Mucosa of descending colon (tissue), 3 donors: ENCODE data around the gene PRDM1. TPM values are rescaled to one million over a fixed set of nuclear protein-coding genes. Genes with fewer than 3 reads are reported as not detected.

Experiments used
- ATAC-seq: fragments of 200-7000 bp; cut with Tn5 transposase; one replicate; pipeline ENCODE4 v1.9.1; 2020; ENCODE audit warnings: mild to moderate bottlenecking, moderate library complexity
- DNase-seq, 3 donors: peaks; one replicate each; pipeline ENCODE4 v3.0.0-alpha.2; 2020
- H3K36me3 ChIP-seq: fragments of 200-600 bp; one replicate; pipeline ENCODE4 v1.8.0; 2021; ENCODE audit warnings: low read depth, mild to moderate bottlenecking
- H3K4me1 ChIP-seq: fragments of 200-600 bp; one replicate; pipeline ENCODE4 v1.8.0; 2021; ENCODE audit warnings: low read depth, mild to moderate bottlenecking
- H3K4me3 ChIP-seq: fragments of 200-600 bp; one replicate; pipeline ENCODE4 v1.8.0; 2021; ENCODE audit warnings: mild to moderate bottlenecking
- H3K9me3 ChIP-seq: fragments of 200-600 bp; one replicate; pipeline ENCODE4 v1.8.0; 2021; ENCODE audit warnings: mild to moderate bottlenecking
- intact Hi-C, 2 donors: fragments of 100-400 bp; cut with DNase I in 1 of 2; cut with micrococcal nuclease in 1 of 2; formaldehyde crosslinking; loops; one replicate each; pipeline versions ENCODE4 v1.11.0 to v1.11.1; 2022; cut with DNase I, micrococcal nuclease
- total RNA-seq, 3 donors: library from RNA; stranded (reverse); fragmentation: NEBNext Ultra II Directional in 2 of 3; extraction: Animal tissue kit (Norgen Biotek cat#: 25700) in 2 of 3; gene quantifications; one replicate each; pipeline versions ENCODE4 v1.2.1 to v1.2.4, GENCODE V29; 2021 to 2023
- TF ChIP-seq, protein P1 (sequence below): fragments of 200-600 bp; IDR thresholded peaks from one replicate; pipeline ENCODE4 v1.8.0; 2022; ENCODE audit warnings: antibody characterized with exemption, mild to moderate bottlenecking
- donor health status: DM: no; HTN: no; CAD: no; lungs with moderate emphysema.
- donor health status: DM: no; HTN: no; CAD: no.
- donor health status: DM: no; HTN: yes; CAD: no.

The PRDM1 gene
- total RNA-seq, 3 donors from 2014 or later: 10.5 to 30.7 (median 23.4) TPM

DNA sequence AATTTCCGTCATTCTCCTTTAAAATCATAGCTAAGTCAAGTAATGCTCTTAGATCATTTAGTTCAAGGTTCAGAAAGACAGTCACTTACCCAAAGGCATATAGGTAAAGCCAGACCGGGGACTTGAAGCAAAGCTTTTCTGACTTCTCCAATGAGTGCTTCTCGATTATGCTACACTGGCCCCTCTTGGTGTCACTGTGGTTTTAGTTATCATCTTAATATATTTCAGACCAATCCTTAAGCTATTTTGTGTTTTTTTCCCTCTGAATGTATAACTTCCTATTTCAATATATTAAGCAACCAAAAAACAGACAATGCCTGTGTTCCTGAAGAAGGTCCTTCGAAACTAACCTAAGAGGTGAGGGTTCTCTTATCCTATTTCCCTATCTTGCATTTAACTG, 3.9 kb downstream of the PRDM1 start:
- DNase-seq: no peak
- ATAC-seq: no peak

DNA sequence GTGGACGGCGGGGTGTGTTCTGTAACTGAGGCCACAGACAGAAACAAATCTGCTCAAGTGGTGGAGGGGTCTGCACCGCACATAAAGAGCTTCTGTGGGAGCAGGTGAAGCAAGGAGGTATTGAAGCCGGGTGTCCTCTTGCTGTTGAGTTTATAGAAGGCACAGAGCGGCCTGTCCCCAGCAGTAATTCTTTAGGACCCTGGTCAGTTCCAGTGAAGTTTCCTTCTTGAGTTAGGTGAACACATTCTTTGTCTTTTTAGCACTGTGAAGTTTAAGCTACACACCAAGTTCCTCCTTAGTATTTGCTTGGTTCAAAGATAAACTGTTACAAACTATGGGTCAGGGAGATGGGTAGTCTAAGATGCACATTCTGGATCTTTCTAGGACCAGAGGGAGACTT, 6.1 kb downstream of the PRDM1 start:
- TF ChIP-seq, protein P1, sequence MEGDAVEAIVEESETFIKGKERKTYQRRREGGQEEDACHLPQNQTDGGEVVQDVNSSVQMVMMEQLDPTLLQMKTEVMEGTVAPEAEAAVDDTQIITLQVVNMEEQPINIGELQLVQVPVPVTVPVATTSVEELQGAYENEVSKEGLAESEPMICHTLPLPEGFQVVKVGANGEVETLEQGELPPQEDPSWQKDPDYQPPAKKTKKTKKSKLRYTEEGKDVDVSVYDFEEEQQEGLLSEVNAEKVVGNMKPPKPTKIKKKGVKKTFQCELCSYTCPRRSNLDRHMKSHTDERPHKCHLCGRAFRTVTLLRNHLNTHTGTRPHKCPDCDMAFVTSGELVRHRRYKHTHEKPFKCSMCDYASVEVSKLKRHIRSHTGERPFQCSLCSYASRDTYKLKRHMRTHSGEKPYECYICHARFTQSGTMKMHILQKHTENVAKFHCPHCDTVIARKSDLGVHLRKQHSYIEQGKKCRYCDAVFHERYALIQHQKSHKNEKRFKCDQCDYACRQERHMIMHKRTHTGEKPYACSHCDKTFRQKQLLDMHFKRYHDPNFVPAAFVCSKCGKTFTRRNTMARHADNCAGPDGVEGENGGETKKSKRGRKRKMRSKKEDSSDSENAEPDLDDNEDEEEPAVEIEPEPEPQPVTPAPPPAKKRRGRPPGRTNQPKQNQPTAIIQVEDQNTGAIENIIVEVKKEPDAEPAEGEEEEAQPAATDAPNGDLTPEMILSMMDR: no peak
- Histone ChIP-seq H3K4me1 (peaks cover 6% of the 10 kb centered on the region), H3K9me3 (no peaks in the 10 kb centered on the region), H3K36me3 (no peaks in the 10 kb centered on the region), H3K4me3 (no peak overlapping the region)
- ATAC-seq (no peak), DNase-seq (no peak)
- intact Hi-C loops: loop anchor here in 1 of 2 donors (10.0 kb wide), 1 partner anchor 133 kb away; no protein-coding TSS in a partner anchor

More for the DNA sequence above, 3.9 kb downstream of the PRDM1 start:
- no peaks in the 10 kb centered on the region for H3K4me1 ChIP-seq
- H3K36me3 ChIP-seq: no peaks in the 10 kb centered on the region
- H3K4me3 ChIP-seq: no peak overlapping the region
- H3K9me3 ChIP-seq: no peaks in the 10 kb centered on the region
- TF ChIP-seq, protein P1: no peak
- intact Hi-C loops: loop anchor here in 1 of 2 donors (10.0 kb wide), 1 partner anchor 135 kb away; no protein-coding TSS in a partner anchor

DNA sequence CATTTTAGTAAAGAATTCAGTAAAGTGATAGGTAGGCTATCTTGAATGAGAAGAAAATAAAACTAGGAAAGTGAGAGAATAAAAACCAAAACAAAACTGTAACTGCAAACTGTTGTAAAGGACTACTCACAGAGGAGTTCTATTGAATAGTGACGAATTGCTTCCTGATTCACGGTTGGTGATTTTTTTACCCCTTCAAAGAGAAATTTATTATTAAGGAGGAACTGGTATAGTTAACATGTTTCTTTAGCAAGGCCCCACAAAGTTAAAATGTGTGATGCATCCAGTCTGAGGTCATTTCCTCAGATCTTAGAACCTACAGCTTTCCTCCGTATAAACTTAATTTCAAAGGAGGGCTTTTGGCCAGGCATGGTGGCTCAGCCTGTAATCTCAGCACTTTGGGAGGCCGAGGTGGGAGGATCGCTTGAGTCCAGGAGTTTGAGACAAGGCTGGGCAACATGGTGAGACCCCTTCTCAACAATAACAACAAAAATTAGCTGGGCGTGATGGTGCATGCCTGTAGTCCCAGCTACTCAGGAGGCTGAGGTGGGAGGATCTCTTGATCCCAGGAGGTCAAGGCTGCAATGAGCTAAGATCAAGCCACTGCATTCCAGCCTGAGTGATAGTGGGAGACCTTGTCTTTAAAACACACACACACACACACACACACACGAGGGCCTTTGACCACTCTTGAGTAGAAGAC, 8.3 kb downstream of the PRDM1 start:
- Histone ChIP-seq H3K36me3 (no peaks in the 10 kb centered on the region), H3K4me3 (no peak overlapping the region), H3K9me3 (no peaks in the 10 kb centered on the region), H3K4me1 (peaks cover 8% of the 10 kb centered on the region)
- intact Hi-C loops: loop anchor here in 1 of 2 donors (10.0 kb wide), 1 partner anchor 130 kb away; no protein-coding TSS in a partner anchor
- TF ChIP-seq, protein P1: no peak
- ATAC-seq (no peak), DNase-seq (no peak)

DNA sequence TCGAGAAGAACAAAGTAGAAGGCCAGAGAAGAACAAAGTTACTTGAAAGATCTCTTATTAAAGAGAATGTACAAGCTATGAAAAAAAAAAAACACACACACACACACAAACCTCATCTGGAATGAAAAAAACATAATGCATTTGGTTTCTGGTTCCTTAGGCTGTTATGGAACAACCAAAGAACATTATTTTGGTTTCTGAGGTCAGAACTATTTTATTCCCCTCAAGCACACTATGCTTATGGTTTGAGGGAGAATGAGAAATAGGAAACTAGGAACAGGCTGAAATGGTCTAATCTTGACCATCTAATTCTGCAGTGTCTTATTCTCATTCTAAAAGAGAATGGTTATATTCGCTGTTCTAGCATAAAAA, 8.8 kb downstream of the PRDM1 start:
- no peak for DNase-seq
- TF ChIP-seq, protein P1: no peak
- H3K9me3 ChIP-seq: no peaks in the 10 kb centered on the region
- no peaks in the 10 kb centered on the region for H3K36me3 ChIP-seq
- H3K4me1 ChIP-seq: peaks cover 14% of the 10 kb centered on the region
- H3K4me3 ChIP-seq: no peak overlapping the region
- no peak for ATAC-seq
- intact Hi-C loops: loop anchor here in 1 of 2 donors (10.0 kb wide), 1 partner anchor 130 kb away; no protein-coding TSS in a partner anchor

DNA sequence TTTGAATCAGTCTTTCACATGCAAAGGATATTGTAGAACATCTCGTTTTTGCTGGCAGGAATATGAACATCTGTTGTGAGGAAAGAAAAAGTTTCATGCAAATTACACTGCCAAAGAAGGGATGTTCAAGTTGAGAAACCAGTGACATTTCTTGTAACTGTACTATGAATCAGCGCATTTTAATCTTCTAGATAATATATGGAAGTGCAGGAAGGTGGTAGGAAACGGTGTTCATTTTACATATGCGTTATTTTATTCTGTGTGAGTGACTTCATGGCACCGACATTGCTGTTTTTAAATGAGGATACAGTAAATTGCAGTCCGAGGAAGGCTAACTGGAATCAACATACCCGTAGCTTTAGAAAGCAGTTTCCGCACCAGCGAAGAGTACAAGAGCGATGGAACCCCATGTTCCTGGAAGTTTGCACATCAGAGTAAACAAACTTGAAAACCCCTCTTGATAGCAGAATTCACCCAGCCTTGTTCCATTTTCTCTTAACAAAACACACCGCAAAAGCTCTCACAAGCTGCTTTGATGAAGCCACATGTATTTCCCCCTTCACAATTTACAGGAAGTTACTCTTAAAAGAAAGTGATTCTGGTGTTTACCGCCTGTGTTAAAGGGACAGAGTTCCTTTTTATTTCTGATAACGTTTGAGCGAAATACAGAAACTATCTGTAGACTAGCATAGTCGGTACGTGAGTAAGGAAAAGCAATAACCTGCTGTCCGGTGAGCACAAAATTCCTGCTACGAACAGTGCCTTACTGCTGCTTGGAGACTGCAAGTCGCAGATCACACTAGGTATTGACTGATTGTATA, 11.5 kb downstream of the PRDM1 start:
- intact Hi-C loops: loop anchor here in 1 of 2 donors (10.0 kb wide), 1 partner anchor 127 kb away; no protein-coding TSS in a partner anchor

More for the DNA sequence above, 11.5 kb downstream of the PRDM1 start:
- Histone ChIP-seq H3K4me1 (peaks cover 15% of the 10 kb centered on the region), H3K4me3 (peak overlapping the region; percentile 24), H3K9me3 (no peaks in the 10 kb centered on the region), H3K36me3 (no peaks in the 10 kb centered on the region)
- DNase-seq (peak in 1 of 3 donors; percentile 65), ATAC-seq (peak; percentile 64)
- TF ChIP-seq, protein P1: no peak
